NCI-H526 treated with DMSO at 0.1 percent for 48 hours (cell line): Measurements from ENCODE around the gene SPHK1.
A peak's percentile ranks its signal among the peaks of the same experiment; 100 is the strongest.

Experiments used
- DNase-seq: peaks from one replicate; lab custom pipeline; 2025; lab: John Stamatoyannopoulos, UW

Gene SPHK1

GRCh38 chr17:76407509-76407908, 23.1 kb downstream of the SPHK1 start:
- DNase-seq: no peak

DNA sequence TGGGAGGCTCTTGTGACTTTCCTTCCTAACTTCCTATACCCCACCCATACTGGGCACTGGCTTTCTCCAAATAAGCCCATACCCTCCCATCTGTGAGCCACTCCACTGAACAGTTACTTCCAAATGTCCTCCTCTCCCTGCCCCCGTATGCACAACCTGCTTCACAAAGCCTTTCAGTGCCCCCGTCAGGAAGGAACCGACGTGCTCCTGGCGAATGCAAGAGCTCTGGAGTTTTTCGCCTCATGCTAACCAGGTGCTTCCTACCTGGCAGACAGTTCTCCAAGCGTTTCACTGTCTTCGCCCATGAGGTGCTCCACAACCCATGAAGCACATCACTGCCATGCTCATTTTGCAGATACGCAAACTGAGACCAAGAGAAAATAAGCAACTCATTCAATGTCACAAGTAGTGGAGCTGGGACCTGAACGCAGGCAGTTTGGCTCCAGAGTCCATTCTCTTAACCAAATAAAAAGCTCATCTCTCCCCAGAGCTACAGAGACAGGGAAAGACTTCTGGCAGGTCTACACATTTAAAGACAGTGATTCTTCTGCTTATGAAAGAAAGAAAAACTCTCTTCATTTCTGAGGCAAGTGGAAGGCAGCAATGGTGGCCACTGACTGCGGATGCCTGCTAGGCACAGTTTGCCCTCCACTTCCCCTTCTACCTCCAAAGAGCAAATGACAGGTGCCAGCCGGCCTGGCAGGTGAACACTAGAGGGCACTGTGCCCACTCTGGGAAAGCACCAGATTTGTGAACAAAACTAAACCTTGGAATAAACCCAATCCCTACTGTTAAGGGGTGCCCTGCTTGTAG, 23.8 kb downstream of the SPHK1 start:
- peak; percentile 40 for DNase-seq

- no peak for DNase-seq
Measured at GRCh38 chr17:76410328-76410965, 26.0 kb downstream of the SPHK1 start.

GRCh38 chr17:76411247-76411646, 26.8 kb downstream of the SPHK1 start:
- DNase-seq: no peak

DNA sequence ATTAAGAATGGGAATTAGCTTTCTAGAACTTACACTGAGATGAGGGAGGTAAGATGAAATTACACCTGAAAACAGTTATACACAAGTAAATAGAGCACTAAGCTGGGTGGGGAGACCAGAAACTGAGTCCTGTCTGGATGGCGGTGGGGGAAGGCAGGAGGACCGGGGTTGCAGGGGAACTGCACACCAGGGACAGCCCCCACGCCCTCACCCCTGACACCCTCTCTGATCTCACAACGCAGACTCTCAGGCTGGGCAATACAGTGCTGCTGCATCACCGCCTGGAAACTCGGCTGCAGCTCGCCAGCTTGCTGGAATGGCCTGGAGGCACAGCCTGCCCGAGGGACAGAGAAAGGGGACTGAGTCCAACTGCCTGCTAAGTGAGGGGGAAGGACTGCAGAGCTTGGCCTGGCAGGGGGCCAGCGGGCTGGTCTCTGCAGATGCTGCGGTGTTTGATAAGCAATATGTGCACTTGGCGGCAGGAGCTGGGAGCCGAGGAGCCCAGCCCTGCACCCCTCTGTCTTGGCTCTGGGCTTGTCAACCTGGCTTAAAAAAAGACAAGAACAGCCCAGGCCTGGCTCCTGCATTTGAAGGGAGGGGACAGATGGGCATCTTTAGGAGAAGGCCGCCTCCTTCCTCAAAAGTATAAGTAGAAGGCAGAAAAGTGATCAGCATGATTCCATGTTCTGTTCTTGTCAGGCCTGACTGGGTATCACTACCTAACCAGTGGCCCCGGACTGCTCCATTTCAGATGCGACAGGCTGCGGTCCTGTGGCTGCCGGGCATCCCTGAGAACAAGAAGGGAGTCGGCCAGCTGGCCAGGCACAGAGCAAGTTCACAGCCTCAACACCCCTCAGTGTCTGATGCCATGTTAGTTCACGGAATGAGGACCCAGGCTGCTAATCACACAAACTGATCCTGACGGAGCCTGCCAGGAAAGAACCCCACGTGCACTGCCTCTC, 30.2 kb downstream of the SPHK1 start:
- peak; percentile 13 for DNase-seq

GRCh38 chr17:76415786-76416185, 31.4 kb downstream of the SPHK1 start:
- DNase-seq: no peak

GRCh38 chr17:76416457-76416856, 32.0 kb downstream of the SPHK1 start:
- no peak for DNase-seq

DNA sequence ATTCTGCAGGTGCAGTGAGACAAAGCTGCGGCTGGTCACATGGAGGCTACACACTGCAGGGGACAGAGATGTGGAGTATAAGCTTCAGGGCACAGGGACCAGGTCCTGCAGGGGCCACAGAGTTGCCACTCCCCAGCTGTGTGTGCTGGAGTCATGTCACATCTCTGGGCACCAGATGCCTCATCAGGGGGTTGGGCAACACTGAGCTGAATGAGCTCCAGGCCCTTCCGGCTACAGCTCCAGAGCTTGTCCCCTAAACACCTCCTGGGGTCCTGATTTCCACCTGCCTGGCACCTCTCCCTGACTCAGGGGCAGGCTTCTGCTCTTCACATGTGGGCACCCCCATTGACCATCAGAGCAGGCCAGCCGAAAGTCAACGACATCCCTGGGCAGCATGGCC, 32.5 kb downstream of the SPHK1 start:
- no peak for DNase-seq

GRCh38 chr17:76417499-76418143, 33.2 kb downstream of the SPHK1 start:
- DNase-seq: no peak

- DNase-seq: peak; percentile 30
Measured at GRCh38 chr17:76419576-76420260, 35.3 kb downstream of the SPHK1 start.

- DNase-seq: no peak
Measured at GRCh38 chr17:76420356-76421043, 36.1 kb downstream of the SPHK1 start.

DNA sequence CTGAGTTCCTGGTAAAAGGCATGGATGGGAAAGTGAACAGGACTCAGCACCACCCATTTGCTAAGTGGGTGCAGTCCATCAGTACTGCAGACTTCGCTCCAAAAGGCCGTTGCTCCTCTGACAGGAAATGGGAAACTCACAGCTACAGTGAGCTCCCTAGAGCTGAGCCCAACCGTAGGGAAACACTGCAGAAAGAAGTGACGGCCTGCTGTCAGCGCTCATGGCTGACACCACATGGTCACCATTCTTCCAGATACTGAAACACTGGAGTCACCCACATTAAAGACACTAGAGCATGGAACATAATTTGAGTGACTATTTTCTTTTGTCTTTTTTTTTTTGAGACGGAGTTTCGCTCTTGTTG, 36.6 kb downstream of the SPHK1 start:
- DNase-seq: no peak

- DNase-seq: no peak
Measured at GRCh38 chr17:76422406-76422805, 38.0 kb downstream of the SPHK1 start.

- no peak for DNase-seq
Measured at GRCh38 chr17:76422860-76423259, 38.5 kb downstream of the SPHK1 start.

GRCh38 chr17:76426853-76427252, 42.4 kb downstream of the SPHK1 start:
- DNase-seq: no peak

DNA sequence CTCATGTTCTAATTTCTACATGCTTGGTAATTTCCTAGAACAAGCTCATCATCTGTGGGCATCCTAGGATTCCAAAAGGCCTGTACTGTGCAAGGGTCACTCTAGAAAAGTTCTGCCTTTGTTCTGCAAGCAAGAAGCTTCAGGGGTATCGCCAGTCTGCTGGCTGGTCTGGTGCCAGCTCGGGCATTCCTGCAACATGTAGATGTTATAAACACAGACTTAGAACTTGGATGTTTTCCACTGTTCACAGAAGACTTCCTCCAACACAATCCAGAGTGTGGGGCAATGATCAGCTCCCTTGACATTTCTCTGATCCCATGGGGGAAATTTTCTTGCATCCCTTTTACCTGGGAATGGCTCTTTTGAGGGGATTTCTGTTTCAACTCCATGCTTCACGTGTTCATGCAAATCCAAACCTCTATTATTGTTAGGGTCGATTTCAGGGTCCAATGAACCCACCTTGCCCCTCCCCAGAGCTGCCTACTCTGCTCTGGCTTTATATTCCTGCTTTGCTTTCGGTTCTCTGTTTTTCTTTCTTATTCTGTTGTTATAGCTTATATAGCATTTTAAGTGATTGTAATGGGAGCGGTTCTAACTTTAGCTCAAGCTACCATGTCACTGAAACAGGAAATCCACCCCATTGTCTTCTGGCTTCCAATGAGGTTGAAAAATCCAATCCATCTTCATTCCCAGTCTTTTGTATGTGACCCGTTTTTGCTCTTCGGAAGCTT, 43.3 kb downstream of the SPHK1 start:
- DNase-seq: peak; percentile 28

- DNase-seq: no peak
Measured at GRCh38 chr17:76428511-76428910, 44.1 kb downstream of the SPHK1 start.

GRCh38 chr17:76431509-76431908, 47.1 kb downstream of the SPHK1 start:
- DNase-seq: no peak

GRCh38 chr17:76432004-76432403, 47.6 kb downstream of the SPHK1 start:
- DNase-seq: no peak

- no peak for DNase-seq
Measured at GRCh38 chr17:76432712-76433336, 48.4 kb downstream of the SPHK1 start.
